ENCODE data around the gene ITGB5. TPM values are rescaled to one million over a fixed set of nuclear protein-coding genes. Genes with fewer than 3 reads are reported as not detected.

Gene ITGB5
- total RNA-seq, 2 donors from 2014 or later: 576 to 592 TPM

GRCh38 chr3:124895756-124896155 is 8.6 kb upstream of the ITGB5 start:
- Histone ChIP-seq H3K9me3 (no peaks in the 10 kb centered on the region), H3K36me3 (no peaks in the 10 kb centered on the region), H3K27ac (peak overlapping the region; percentile 71 to 84), H3K4me1 (ENCODE audit: control insufficient read depth in 1 of 2, low read depth in 2 of 2) (peaks cover 6 to 49% of the 10 kb centered on the region in 2 donors), H3K27me3 (replicated peaks; ENCODE audit: insufficient read depth) (no peaks in the 10 kb centered on the region), H3K4me3 (no peak overlapping the region)
- DNase-seq (ENCODE audit: low spot score): no peak
- peak; percentile 20 for ATAC-seq (ENCODE audit: insufficient number of reproducible peaks, low FRiP score, low read depth)
- no peak for TF ChIP-seq CTCF (IDR thresholded peaks at IDR 0.05)

- Histone ChIP-seq H3K4me1 (ENCODE audit: control insufficient read depth in 1 of 2, low read depth in 2 of 2) (peaks cover 6 to 40% of the 10 kb centered on the region in 2 donors), H3K36me3 (no peaks in the 10 kb centered on the region), H3K27ac (peak overlapping the region; percentile 80 to 84), H3K27me3 (replicated peaks; ENCODE audit: insufficient read depth) (no peaks in the 10 kb centered on the region), H3K4me3 (no peak overlapping the region), H3K9me3 (no peaks in the 10 kb centered on the region)
- TF ChIP-seq CTCF (IDR thresholded peaks at IDR 0.05): no peak
- DNase-seq (ENCODE audit: low spot score): peak; percentile 33
- peak; percentile 79 for ATAC-seq (ENCODE audit: insufficient number of reproducible peaks, low FRiP score, low read depth)
Measured at GRCh38 chr3:124893526-124893925, 6.4 kb upstream of the ITGB5 start.

DNA sequence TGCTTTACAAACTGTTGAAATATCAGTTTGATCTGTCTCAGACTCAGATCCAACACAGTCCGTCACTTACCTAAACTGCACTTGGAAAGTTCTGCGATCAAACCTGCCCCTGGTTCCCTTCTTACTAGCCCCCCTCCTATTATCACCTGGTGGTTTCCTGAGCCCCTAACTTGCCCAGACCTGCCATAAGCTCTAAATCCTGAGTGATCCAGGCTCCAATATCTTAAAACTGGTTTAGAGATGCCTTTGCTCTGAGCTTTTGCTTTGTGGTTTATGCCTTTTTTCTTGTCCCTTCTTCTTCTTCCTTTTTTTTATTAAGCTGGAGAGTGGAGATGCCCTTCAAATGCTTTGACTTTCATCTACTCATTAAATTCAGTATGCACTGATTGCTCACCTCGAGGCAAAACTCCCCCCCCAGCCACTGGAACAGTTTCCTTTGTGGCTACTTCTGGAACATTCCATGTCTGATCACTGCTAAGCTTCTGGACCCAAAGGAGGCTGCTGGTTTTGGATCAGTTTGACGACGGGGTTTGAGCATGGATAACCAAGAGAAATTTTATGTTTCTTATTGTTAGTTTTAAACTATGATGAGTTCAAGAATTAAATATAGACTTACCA is 3.5 kb upstream of the ITGB5 start:
- H3K4me1 ChIP-seq (ENCODE audit: control insufficient read depth in 1 of 2, low read depth in 2 of 2): peaks cover 6 to 35% of the 10 kb centered on the region in 2 donors
- H3K27ac ChIP-seq: peak overlapping the region in 1 of 2 donors; percentile 1
- H3K27me3 ChIP-seq (replicated peaks; ENCODE audit: insufficient read depth): no peaks in the 10 kb centered on the region
- no peaks in the 10 kb centered on the region for H3K9me3 ChIP-seq
- no peak for TF ChIP-seq CTCF (IDR thresholded peaks at IDR 0.05)
- no peak for DNase-seq (ENCODE audit: low spot score)
- no peaks in the 10 kb centered on the region for H3K36me3 ChIP-seq
- H3K4me3 ChIP-seq: no peak overlapping the region
- no peak for ATAC-seq (ENCODE audit: insufficient number of reproducible peaks, low FRiP score, low read depth)

DNA sequence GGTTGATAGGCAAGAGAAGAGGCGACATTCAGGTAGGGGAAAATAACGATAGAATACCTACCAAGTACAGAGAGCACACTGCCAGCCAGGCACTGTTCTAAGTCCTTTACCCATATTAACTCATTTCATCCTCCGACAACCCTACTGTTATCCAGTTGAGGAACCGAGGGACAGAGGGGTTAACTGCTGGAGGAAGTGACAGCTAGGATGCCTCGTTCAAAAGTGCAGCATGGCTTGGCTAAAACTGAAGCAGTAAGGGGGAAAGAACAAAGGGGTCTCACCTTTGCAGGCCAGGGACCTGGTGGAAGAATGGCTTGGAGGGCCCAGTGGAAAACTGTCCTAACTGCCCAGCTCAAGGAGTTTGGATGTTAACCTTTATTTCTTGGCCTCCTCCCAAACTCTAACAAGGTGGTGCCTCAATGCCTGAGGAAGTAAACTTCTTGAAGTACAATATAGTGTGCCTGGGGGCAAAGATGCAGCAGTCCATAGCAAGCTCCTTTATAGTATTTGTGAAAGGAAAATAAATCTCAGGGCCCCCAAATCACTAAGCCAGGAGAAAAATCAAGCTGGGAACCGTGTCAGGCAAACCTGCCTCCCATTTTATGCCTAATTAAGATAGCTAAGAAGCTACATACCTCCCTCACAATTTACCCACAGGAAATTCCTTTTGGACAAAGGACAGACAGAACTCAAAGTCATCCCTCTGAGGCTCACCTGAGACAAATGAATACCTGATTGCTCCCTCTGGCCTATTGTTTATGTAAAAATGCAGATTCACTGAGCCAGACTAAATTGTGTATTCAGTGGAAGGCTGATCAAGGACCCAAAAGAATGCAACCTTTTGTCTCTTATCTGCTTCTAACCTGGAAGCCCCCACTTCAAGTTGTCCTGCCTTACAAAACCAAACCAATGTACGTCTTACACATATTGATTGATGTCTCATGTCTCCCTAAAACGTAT is 1.6 kb upstream of the ITGB5 start:
- DNase-seq (ENCODE audit: low spot score) (no peak), ATAC-seq (ENCODE audit: insufficient number of reproducible peaks, low FRiP score, low read depth) (no peak)
- H3K9me3 ChIP-seq: no peaks in the 10 kb centered on the region
- peak overlapping the region; percentile 92 to 97 for H3K27ac ChIP-seq
- no peak for TF ChIP-seq CTCF (IDR thresholded peaks at IDR 0.05)
- H3K27me3 ChIP-seq (replicated peaks; ENCODE audit: insufficient read depth): no peaks in the 10 kb centered on the region
- no peaks in the 10 kb centered on the region for H3K36me3 ChIP-seq
- no peak overlapping the region for H3K4me3 ChIP-seq
- H3K4me1 ChIP-seq (ENCODE audit: control insufficient read depth in 1 of 2, low read depth in 2 of 2): peaks cover 22 to 36% of the 10 kb centered on the region in 2 donors

DNA sequence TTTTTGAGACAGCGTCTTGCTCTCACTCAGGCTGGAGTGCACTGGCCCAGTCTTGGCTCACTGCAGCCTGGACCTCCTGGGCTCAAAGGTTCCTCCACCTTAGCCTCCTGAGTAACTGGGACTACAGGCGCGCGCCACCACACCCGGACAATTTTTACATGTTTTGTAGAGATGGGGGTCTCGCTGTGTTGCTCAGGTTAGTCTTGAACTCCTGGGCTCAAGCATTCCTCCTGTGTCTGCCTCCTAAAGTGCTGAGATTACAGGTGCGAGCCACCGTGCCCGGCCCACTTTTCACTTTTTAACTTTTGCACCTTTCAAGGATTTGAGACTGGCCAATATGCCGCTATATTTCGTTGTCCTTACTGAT is 750 bp upstream of the ITGB5 start:
- H3K27me3 ChIP-seq (replicated peaks; ENCODE audit: insufficient read depth): no peaks in the 10 kb centered on the region
- peak overlapping the region; percentile 92 to 97 for H3K27ac ChIP-seq
- H3K4me1 ChIP-seq (ENCODE audit: control insufficient read depth in 1 of 2, low read depth in 2 of 2): peaks cover 25 to 41% of the 10 kb centered on the region in 2 donors
- ATAC-seq (ENCODE audit: insufficient number of reproducible peaks, low FRiP score, low read depth): no peak
- H3K9me3 ChIP-seq: no peaks in the 10 kb centered on the region
- H3K4me3 ChIP-seq: peak overlapping the region; percentile 89
- no peaks in the 10 kb centered on the region for H3K36me3 ChIP-seq
- no peak for TF ChIP-seq CTCF (IDR thresholded peaks at IDR 0.05)
- no peak for DNase-seq (ENCODE audit: low spot score)

Data from thoracic aorta (tissue), 2 donors.